Endothelial cell of umbilical vein (primary cell): ENCODE results near the gene RPS23. TPM values are rescaled to one million over a fixed set of nuclear protein-coding genes. Genes with fewer than 3 reads are reported as not detected.
A peak's percentile ranks its signal among the peaks of the same experiment; 100 is the strongest.

ENCODE experiments used
- BruUV-seq: library from RNA; stranded (reverse); fragments of 400-500 nt; replicated peaks from 2 replicates; lab custom pipeline; 2021; lab: Mats Ljungman, UMichigan
- CTCF ChIA-PET: fragments of 300-600, 350-600 bp; sonication (Branson Sonifier 250); formaldehyde crosslinking; loops from one replicate; lab custom pipeline; 2021; ENCODE audit warnings: antibody characterized with exemption, inconsistent platforms; lab: Charles Lee
- POLR2A ChIA-PET: fragments of 300-600, 350-600 bp; sonication (Branson Sonifier 250); formaldehyde crosslinking; loops from one replicate; lab custom pipeline; 2021; ENCODE audit warnings: antibody characterized with exemption, inconsistent platforms; lab: Charles Lee
- DNase-seq: peaks from one replicate; pipeline ENCODE4 v3.0.0-alpha.2; 2011; ENCODE audit warnings: low read depth, low spot score
- FAIRE-seq: peaks from 2 replicates; lab custom pipeline; 2011; peaks lifted over from hg19 to GRCh38; lab: Jason Lieb, UNC
- H2AFZ ChIP-seq: 2 replicates; pipeline ENCODE4 v1.6.0; 2012; ENCODE audit warnings: low read depth, low read length, control low read depth, inconsistent platforms
- H3K27ac ChIP-seq: 2 replicates; pipeline ENCODE4 v1.5.1; 2011; ENCODE audit warnings: low read depth, mild to moderate bottlenecking, control low read depth, low read length, moderate library complexity; ENCODE audit not compliant: insufficient read depth
- H3K27me3 ChIP-seq, 2 experiments: 2 replicates each; pipeline versions ENCODE4 v1.6.0 to v1.6.1; 2011; ENCODE audit warnings: low read length in 2 of 2, mixed read lengths in 1 of 2; ENCODE audit not compliant: control insufficient read depth in 2 of 2, insufficient read depth in 2 of 2
- H3K36me3 ChIP-seq, 2 experiments: 2 replicates in 1 of 2; 3 replicates in 1 of 2; pipeline ENCODE4 v1.5.1; 2011; ENCODE audit warnings: low read length in 2 of 2, mild to moderate bottlenecking in 1 of 2, moderate library complexity in 1 of 2; ENCODE audit not compliant: control insufficient read depth in 2 of 2, insufficient read depth in 2 of 2; ENCODE audit errors: extremely low read depth in 1 of 2
- H3K4me1 ChIP-seq: 3 replicates; pipeline ENCODE4 v1.5.1; 2011; ENCODE audit warnings: mild to moderate bottlenecking, low read length; ENCODE audit not compliant: control insufficient read depth, insufficient read depth; ENCODE audit errors: extremely low read depth
- H3K4me2 ChIP-seq: 2 replicates; pipeline ENCODE4 v1.6.1; 2011; ENCODE audit warnings: low read length, control low read depth, mixed read lengths; ENCODE audit not compliant: insufficient read depth
- H3K4me3 ChIP-seq, 3 experiments: fragments of 200-600 bp in 1 of 3; sonication (generic), shearing (Covaris generic) in 1 of 3; replicated peaks in 1 of 3; 2 replicates each; pipeline ENCODE4 v1.5.1; 2011 to 2016; ENCODE audit warnings: control low read depth in 3 of 3, low read length in 3 of 3, mild to moderate bottlenecking in 2 of 3, inconsistent platforms in 1 of 3, low read depth in 1 of 3, moderate library complexity in 1 of 3; ENCODE audit not compliant: insufficient read depth in 1 of 3
- H3K79me2 ChIP-seq: 2 replicates; pipeline ENCODE4 v1.6.0; 2012; ENCODE audit warnings: low read length, inconsistent platforms; ENCODE audit not compliant: control insufficient read depth, insufficient read depth
- H3K9ac ChIP-seq: replicated peaks from 2 replicates; pipeline ENCODE3; 2011; ENCODE audit warnings: low read length, control low read depth; ENCODE audit not compliant: insufficient read depth; ENCODE audit errors: extremely low read depth
- H3K9me1 ChIP-seq: replicated peaks from 3 replicates; pipeline ENCODE4 v1.6.0; 2011; ENCODE audit warnings: mild to moderate bottlenecking, low read length; ENCODE audit not compliant: control insufficient read depth, insufficient read depth; ENCODE audit errors: extremely low read depth
- H3K9me3 ChIP-seq: replicated peaks from 2 replicates; pipeline ENCODE4 v1.5.1; 2012; ENCODE audit warnings: low read length, inconsistent platforms; ENCODE audit not compliant: control insufficient read depth, insufficient read depth
- H4K20me1 ChIP-seq: replicated peaks from 2 replicates; pipeline ENCODE3; 2011; ENCODE audit warnings: mild to moderate bottlenecking, low read length; ENCODE audit not compliant: control insufficient read depth, insufficient read depth; ENCODE audit errors: extremely low read depth
- FOS ChIP-seq: IDR thresholded peaks from 2 replicates; pipeline ENCODE4 v1.6.1; 2011; ENCODE audit warnings: mild to moderate bottlenecking, low read length, moderate library complexity, borderline replicate concordance; ENCODE audit not compliant: insufficient read depth
- GATA2 ChIP-seq: IDR thresholded peaks from 2 replicates; pipeline ENCODE4 v1.7.0; 2011; ENCODE audit warnings: low read depth, mild to moderate bottlenecking, moderate library complexity, mixed read lengths, low read length; ENCODE audit not compliant: insufficient read length, insufficient read depth
- dilution Hi-C: fragments of 300-500 bp; cut with MboI; formaldehyde crosslinking; loops from one replicate; pipeline ENCODE4 v1.15.0; 2019; ENCODE audit warnings: low sequenced_read_pairs; ENCODE audit not compliant: extremely low pct_ligation_motif_present
- intact Hi-C: fragments of 100-400 bp; cut with micrococcal nuclease; formaldehyde crosslinking; loops from one replicate; pipeline ENCODE4 v1.10.0; 2022
- polyA plus RNA-seq, 4 experiments: library from polyadenylated mRNA; depleted of rRNA in 3 of 4; stranded (reverse) in 3 of 4; unstranded in 1 of 4; fragments of >200 nt; gene quantifications; 2 replicates each; pipeline versions ENCODE4 v1.2.1 to v1.2.3, GENCODE V29; 2011 to 2012; ENCODE audit warnings: missing spikeins in 1 of 4
- total RNA-seq: library from RNA; stranded (reverse); gene quantifications from 2 replicates; pipeline ENCODE4 v1.2.3, GENCODE V29; 2021

The RPS23 gene
- total and polyA plus RNA-seq, 2 donors (not counting 3 experiments of a cell fraction or from before 2014, with no cell fraction given), result 2,037 to 3,265 TPM

- CTCF ChIA-PET, result no interaction called here
- Histone ChIP-seq H3K36me3 (no peaks in the 10 kb centered on the region), H3K4me1 (peaks cover 7% of the 10 kb centered on the region), H3K9me1 (no peaks in the 10 kb centered on the region), H3K4me2 (no peak overlapping the region), H3K79me2 (no peaks in the 10 kb centered on the region), H3K9me3 (no peaks in the 10 kb centered on the region), H4K20me1 (no peaks in the 10 kb centered on the region), H3K9ac (no peak overlapping the region), H3K27me3 (peaks cover 9 to 18% of the 10 kb centered on the region in 2 experiments), H3K4me3 (no peak overlapping the region), H2AFZ (no peak overlapping the region), H3K27ac (no peak overlapping the region)
- no peak for TF ChIP-seq FOS
- POLR2A ChIA-PET, result no interaction called here
- FAIRE-seq (no peak), DNase-seq (no peak)
- intact Hi-C loops, result loop anchor here (5.0 kb wide), 1 partner anchor 1397 kb away; no protein-coding TSS in a partner anchor
- dilution Hi-C loops, result no loop called here
- no TSS peak for BruUV-seq
Observed at GRCh38 chr5:82314964-82315758, 37.0 kb upstream of the RPS23 start.

GRCh38 chr5:82313016-82313415, 34.9 kb upstream of the RPS23 start:
- FAIRE-seq, result no peak
- Histone ChIP-seq H3K4me1 (peaks cover 7% of the 10 kb centered on the region), H3K4me2 (no peak overlapping the region), H3K27me3 (peaks cover 5% of the 10 kb centered on the region in 2 experiments), H3K9me3 (no peaks in the 10 kb centered on the region), H3K27ac (no peak overlapping the region), H2AFZ (no peak overlapping the region), H3K79me2 (no peaks in the 10 kb centered on the region), H4K20me1 (no peaks in the 10 kb centered on the region), H3K36me3 (no peaks in the 10 kb centered on the region), H3K4me3 (no peak overlapping the region), H3K9ac (no peak overlapping the region), H3K9me1 (no peaks in the 10 kb centered on the region)
- TF ChIP-seq GATA2, result peak; percentile 80
- no peak for TF ChIP-seq FOS
- ChIA-PET POLR2A (no interaction called here), CTCF (interaction anchor here (0.8 to 2.7 kb wide), 14 partner anchors 22 to 1399 kb away, joined by 3 to 15 read pairs (median 4); no protein-coding TSS in a partner anchor)
- no TSS peak for BruUV-seq
- no peak for DNase-seq
- intact Hi-C loops (loop anchor here (2.0 to 5.0 kb wide), 4 partner anchors 482 to 1399 kb away; no protein-coding TSS in a partner anchor), dilution Hi-C loops (no loop called here)
